Fibroblast of villous mesenchyme (primary cell): ENCODE data around the gene ZZZ3. TPM values are rescaled to one million over a fixed set of nuclear protein-coding genes. Genes with fewer than 3 reads are reported as not detected.
A peak's percentile ranks its signal among the peaks of the same experiment; 100 is the strongest.
"Not testable (repeated sequence)": the region's sequence is repeated elsewhere in the genome, so short reads cannot be mapped to it uniquely, and the experiment has no call there.

ENCODE experiments used
- DNase-seq: peaks from one replicate; pipeline ENCODE4 v3.0.0-alpha.2; 2010; ENCODE audit warnings: low read depth
- H3K4me3 ChIP-seq: 2 replicates; pipeline ENCODE4 v1.5.1; 2011; ENCODE audit warnings: low read depth, mild to moderate bottlenecking, low read length
- CTCF ChIP-seq: IDR thresholded peaks from 2 replicates; pipeline ENCODE4 v1.5.1; 2012; ENCODE audit warnings: low read depth, mild to moderate bottlenecking, low read length; ENCODE audit not compliant: insufficient read depth
- total RNA-seq: library from RNA; depleted of rRNA; stranded (reverse); fragments of >200 nt; gene quantifications from 2 replicates; pipeline ENCODE4 v1.2.3, GENCODE V29; 2012

ZZZ3 gene
- total RNA-seq, 1 donor, result 94.6 TPM

GRCh38 chr1:77655431-77655974 is 27.0 kb downstream of the ZZZ3 start:
- TF ChIP-seq CTCF, result no peak
- peak; percentile 17 for DNase-seq
- H3K4me3 ChIP-seq, result no peak overlapping the region

DNA sequence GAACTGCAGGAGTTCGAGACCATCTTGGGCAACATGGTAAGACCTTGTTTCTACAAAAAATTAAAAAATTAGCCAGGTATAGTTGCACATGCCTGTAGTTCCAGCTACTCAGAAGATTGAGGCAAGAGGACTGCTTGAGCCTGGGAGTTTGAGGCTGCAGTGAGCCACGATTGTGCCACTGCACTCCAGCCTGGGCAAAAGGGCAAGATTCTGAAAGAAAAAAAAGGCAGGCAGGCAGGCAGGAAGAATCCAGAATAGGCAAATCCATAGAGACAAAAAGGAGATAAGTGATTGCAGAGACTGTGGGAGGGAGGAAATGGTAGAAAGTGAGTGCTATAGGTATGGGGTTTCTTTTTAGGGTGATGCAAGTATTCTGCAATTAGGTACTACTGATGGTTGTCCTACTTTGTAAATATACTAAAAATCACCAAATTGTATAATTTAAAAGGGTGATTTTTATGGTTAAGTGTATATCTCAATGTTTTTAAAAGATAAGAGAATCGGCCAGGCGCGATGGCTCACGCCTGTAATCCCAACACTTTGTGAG is 29.4 kb downstream of the ZZZ3 start:
- no peak for DNase-seq
- no peak for TF ChIP-seq CTCF

GRCh38 chr1:77652268-77652667 is 30.2 kb downstream of the ZZZ3 start:
- TF ChIP-seq CTCF, result no peak
- DNase-seq, result peak; percentile 14
- H3K4me3 ChIP-seq, result no peak overlapping the region

More for the DNA sequence above, 29.4 kb downstream of the ZZZ3 start:
- H3K4me3 ChIP-seq, result no peak overlapping the region

DNA sequence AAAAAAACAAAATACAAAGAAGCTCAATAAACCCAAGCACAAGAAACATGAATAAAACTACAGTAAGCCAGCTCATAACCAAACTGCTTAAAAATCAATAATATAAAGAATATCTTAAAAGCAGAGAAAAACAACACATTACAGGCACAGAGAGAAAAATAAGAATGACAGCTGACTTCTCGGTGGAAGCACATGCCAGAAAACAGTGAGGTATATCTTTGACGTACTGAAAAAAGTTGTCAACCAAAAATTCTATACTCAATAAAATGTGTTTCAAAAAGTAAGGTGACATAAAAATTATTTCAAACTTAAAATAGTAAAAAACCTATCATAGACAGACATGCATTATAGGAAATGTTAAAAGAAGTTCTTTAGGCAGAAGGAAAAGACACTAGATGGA is 33.3 kb downstream of the ZZZ3 start:
- no peak for TF ChIP-seq CTCF
- no peak for DNase-seq
- H3K4me3 ChIP-seq, result no peak overlapping the region

- DNase-seq, H3K4me3 ChIP-seq: not testable (repeated sequence)
Observed at GRCh38 chr1:77646224-77646623, 36.2 kb downstream of the ZZZ3 start.

- no peak for TF ChIP-seq CTCF
- H3K4me3 ChIP-seq, result no peak overlapping the region
- DNase-seq, result no peak
Observed at GRCh38 chr1:77643456-77643855, 39.0 kb downstream of the ZZZ3 start.

GRCh38 chr1:77642941-77643340 is 39.5 kb downstream of the ZZZ3 start:
- DNase-seq, result no peak
- TF ChIP-seq CTCF, result no peak
- no peak overlapping the region for H3K4me3 ChIP-seq
